Fibroblast of upper back skin (primary cell): ENCODE data around the gene CTSF.
"Not testable (repeated sequence)": the region's sequence is repeated elsewhere in the genome, so short reads cannot be mapped to it uniquely, and the experiment has no call there.

Experiments used
- DNase-seq: peaks from one replicate; pipeline ENCODE4 v3.0.0-alpha.2; 2013

The CTSF gene

GRCh38 chr11:66568124-66568916 lies at the start of gene CTSF:
Gene CTSF, minus strand, starts transcription at chr11:66568606. Its CDS starts 120 bp downstream, at chr11:66568486.
- DNase-seq, result peak; percentile 69

- DNase-seq, result no peak
Measured at GRCh38 chr11:66617155-66617834, 48.9 kb upstream of the CTSF start.

GRCh38 chr11:66616379-66617154 lies 48.2 kb upstream of the CTSF start, which contains the start of gene RBM14:
Gene RBM14, plus strand, starts transcription at chr11:66616630. Its CDS starts 91 bp downstream, at chr11:66616721.
- DNase-seq, result peak; percentile 99

GRCh38 chr11:66614073-66614472 lies 45.7 kb upstream of the CTSF start:
- DNase-seq, result no peak

- no peak for DNase-seq
Measured at GRCh38 chr11:66612458-66612857, 44.1 kb upstream of the CTSF start.

GRCh38 chr11:66609721-66610617 lies 41.6 kb upstream of the CTSF start:
- DNase-seq, result no peak

- peak; percentile 82 for DNase-seq
Measured at GRCh38 chr11:66607126-66607834, 38.9 kb upstream of the CTSF start.

GRCh38 chr11:66606608-66607007 lies 38.2 kb upstream of the CTSF start:
- DNase-seq, result not testable (repeated sequence)

GRCh38 chr11:66604155-66604554 lies 35.7 kb upstream of the CTSF start:
- no peak for DNase-seq

- DNase-seq, result no peak
Measured at GRCh38 chr11:66603072-66603471, 34.7 kb upstream of the CTSF start.

- peak; percentile 17 for DNase-seq
Measured at GRCh38 chr11:66600631-66601233, 32.3 kb upstream of the CTSF start.

- DNase-seq, result no peak
Measured at GRCh38 chr11:66600219-66600618, 31.8 kb upstream of the CTSF start.

GRCh38 chr11:66598993-66599392 lies 30.6 kb upstream of the CTSF start:
- no peak for DNase-seq

- no peak for DNase-seq
Measured at GRCh38 chr11:66595245-66595904, 27.0 kb upstream of the CTSF start.

- no peak for DNase-seq
Measured at GRCh38 chr11:66593650-66594049, 25.2 kb upstream of the CTSF start.

- DNase-seq, result no peak
Measured at GRCh38 chr11:66593303-66593635, 24.9 kb upstream of the CTSF start.

GRCh38 chr11:66592457-66593302 lies 24.3 kb upstream of the CTSF start, which contains the start of the genes CCDC87 and CCS:
Gene CCDC87, minus strand, starts transcription at chr11:66593063. Its CDS starts 48 bp downstream, at chr11:66593015.
Gene CCS, plus strand, starts transcription at chr11:66593185. Its CDS starts 77 bp downstream, at chr11:66593262.
- peak; percentile 94 for DNase-seq

GRCh38 chr11:66591175-66591574 lies 22.8 kb upstream of the CTSF start:
- DNase-seq, result no peak

- no peak for DNase-seq
Measured at GRCh38 chr11:66589996-66590675, 21.7 kb upstream of the CTSF start.
